GM19035 (cell line): ENCODE measurements around the gene BTBD8.

Experiments
- ATAC-seq: cut with Tn5 transposase; IDR thresholded peaks from one replicate; pipeline ENCODE4 v1.9.1; 2021; ENCODE audit not compliant: unreplicated experiment

Gene BTBD8

GRCh38 chr1:92091625-92092024 is 11.5 kb downstream of the BTBD8 start:
- no peak for ATAC-seq

- ATAC-seq = no peak
These were observed 13.9 kb downstream of the BTBD8 start for GRCh38 chr1:92094090-92094489.

GRCh38 chr1:92094595-92094994 is 14.4 kb downstream of the BTBD8 start:
- ATAC-seq = no peak

- no peak for ATAC-seq
These were observed 15.7 kb downstream of the BTBD8 start for GRCh38 chr1:92095874-92096273.

- ATAC-seq = no peak
These were observed 16.2 kb downstream of the BTBD8 start for GRCh38 chr1:92096317-92096716.

GRCh38 chr1:92105546-92106081 is 25.5 kb downstream of the BTBD8 start:
- no peak for ATAC-seq

GRCh38 chr1:92108631-92109030 is 28.5 kb downstream of the BTBD8 start:
- ATAC-seq = no peak

- ATAC-seq = no peak
These were observed 37.4 kb downstream of the BTBD8 start for GRCh38 chr1:92117526-92117925.

GRCh38 chr1:92118826-92119225 is 38.7 kb downstream of the BTBD8 start:
- no peak for ATAC-seq

- ATAC-seq = no peak
These were observed 43.7 kb downstream of the BTBD8 start for GRCh38 chr1:92123868-92124267.

GRCh38 chr1:92125204-92125603 is 45.1 kb downstream of the BTBD8 start:
- ATAC-seq = no peak

GRCh38 chr1:92126088-92126487 is 45.9 kb downstream of the BTBD8 start:
- ATAC-seq = no peak

- ATAC-seq = no peak
These were observed 54.2 kb downstream of the BTBD8 start for GRCh38 chr1:92134331-92134730.

GRCh38 chr1:92136341-92136740 is 56.2 kb downstream of the BTBD8 start:
- no peak for ATAC-seq

GRCh38 chr1:92154934-92155333 is 74.8 kb downstream of the BTBD8 start:
- ATAC-seq = no peak

GRCh38 chr1:92159593-92159992 is 79.4 kb downstream of the BTBD8 start:
- ATAC-seq = no peak

GRCh38 chr1:92165389-92165788 is 85.2 kb downstream of the BTBD8 start:
- ATAC-seq = no peak

- ATAC-seq = no peak
These were observed 87.0 kb downstream of the BTBD8 start for GRCh38 chr1:92167151-92167550.

GRCh38 chr1:92168657-92169056 is 88.5 kb downstream of the BTBD8 start:
- no peak for ATAC-seq

- no peak for ATAC-seq
These were observed 89.3 kb downstream of the BTBD8 start for GRCh38 chr1:92169214-92170005.

- ATAC-seq = no peak
These were observed 104.5 kb downstream of the BTBD8 start for GRCh38 chr1:92184632-92185031.

- no peak for ATAC-seq
These were observed 105.9 kb downstream of the BTBD8 start for GRCh38 chr1:92186081-92186480.
